IMR-90 (cell line): ENCODE data around the gene LAMB3. TPM values are rescaled to one million over a fixed set of nuclear protein-coding genes. Genes with fewer than 3 reads are reported as not detected.

Source experiments
- ATAC-seq: fragments of 200-7000 bp; cut with Tn5 transposase; 2 replicates; pipeline ENCODE4 v1.9.1; 2020; ENCODE audit warnings: low read depth, mild to moderate bottlenecking, moderate library complexity
- BruUV-seq: library from RNA; stranded (reverse); fragments of 400-500 nt; replicated peaks from 2 replicates; lab custom pipeline; 2021; lab: Mats Ljungman, UMichigan
- CTCF ChIA-PET: fragments of 300-600 bp; formaldehyde crosslinking; extraction: SDS; loops from one replicate; lab custom pipeline; 2021; ENCODE audit warnings: antibody characterized with exemption; lab: Yijun Ruan, JAX
- POLR2A ChIA-PET: fragments of 300-600 bp; sonication (Branson Sonifier 250); formaldehyde crosslinking; loops from one replicate; lab custom pipeline; 2022; ENCODE audit warnings: antibody characterized with exemption; ENCODE audit not compliant: unreplicated experiment; lab: Charles Lee
- DNase-seq: peaks from one replicate; pipeline ENCODE4 v3.0.0; 2013
- H2AFZ ChIP-seq: replicated peaks from 2 replicates; pipeline ENCODE3; 2013; ENCODE audit warnings: low read length, mild to moderate bottlenecking; ENCODE audit not compliant: poor library complexity
- H2AK5ac ChIP-seq: 2 replicates; pipeline ENCODE4 v1.6.1; 2013; ENCODE audit warnings: low read depth, low read length, inconsistent platforms
- H2AK9ac ChIP-seq: replicated peaks from 2 replicates; pipeline ENCODE3; 2013; ENCODE audit warnings: mild to moderate bottlenecking, low read depth, low read length, moderate library complexity; ENCODE audit not compliant: poor library complexity
- H2BK120ac ChIP-seq: 2 replicates; pipeline ENCODE4 v1.6.1; 2013; ENCODE audit warnings: low read depth, low read length, inconsistent platforms
- H2BK15ac ChIP-seq: 3 replicates; pipeline ENCODE4 v1.6.1; 2013; ENCODE audit warnings: low read depth, low read length, inconsistent platforms
- H2BK20ac ChIP-seq: 2 replicates; pipeline ENCODE4 v1.6.1; 2013; ENCODE audit warnings: low read depth, mild to moderate bottlenecking, inconsistent platforms, low read length, moderate library complexity
- H2BK5ac ChIP-seq: 2 replicates; pipeline ENCODE4 v1.6.1; 2013; ENCODE audit warnings: mild to moderate bottlenecking, low read depth, low read length, inconsistent platforms; ENCODE audit not compliant: poor library complexity, severe bottlenecking
- H3K14ac ChIP-seq: replicated peaks from 2 replicates; pipeline ENCODE4 v1.6.1; 2013; ENCODE audit warnings: low read depth, low read length, inconsistent platforms
- H3K18ac ChIP-seq: 2 replicates; pipeline ENCODE4 v1.6.1; 2013; ENCODE audit warnings: low read depth, low read length, control low read depth
- H3K23ac ChIP-seq: 2 replicates; pipeline ENCODE4 v1.6.1; 2013; ENCODE audit warnings: low read depth, low read length, inconsistent platforms
- H3K27ac ChIP-seq: 2 replicates; pipeline ENCODE4 v1.5.1; 2013; ENCODE audit warnings: mild to moderate bottlenecking, control low read depth, low read length; ENCODE audit not compliant: insufficient read depth
- H3K27me3 ChIP-seq: 2 replicates; pipeline ENCODE4 v1.6.1; 2013; ENCODE audit warnings: low read length; ENCODE audit not compliant: control insufficient read depth, insufficient read depth
- H3K36me3 ChIP-seq: 2 replicates; pipeline ENCODE4 v1.6.1; 2013; ENCODE audit warnings: low read length, mixed read lengths; ENCODE audit not compliant: control insufficient read depth, insufficient read depth
- H3K4ac ChIP-seq: 2 replicates; pipeline ENCODE4 v1.6.1; 2013; ENCODE audit warnings: low read depth, low read length, inconsistent platforms
- H3K4me1 ChIP-seq: 2 replicates; pipeline ENCODE4 v1.6.1; 2013; ENCODE audit warnings: low read length, mixed read lengths; ENCODE audit not compliant: control insufficient read depth, insufficient read depth
- H3K4me2 ChIP-seq: 2 replicates; pipeline ENCODE4 v1.6.1; 2013; ENCODE audit warnings: low read depth, mild to moderate bottlenecking, control low read depth, low read length, moderate library complexity
- H3K4me3 ChIP-seq: 2 replicates; pipeline ENCODE4 v1.5.1; 2013; ENCODE audit warnings: low read depth, mild to moderate bottlenecking, control low read depth, low read length, moderate library complexity; ENCODE audit not compliant: insufficient read depth
- H3K56ac ChIP-seq: 2 replicates; pipeline ENCODE4 v1.6.1; 2013; ENCODE audit warnings: low read length, inconsistent platforms; ENCODE audit not compliant: insufficient read depth; ENCODE audit errors: extremely low read depth
- H3K79me1 ChIP-seq, 2 experiments: 2 replicates each; pipeline ENCODE4 v1.6.1; 2013; ENCODE audit warnings: low read length in 2 of 2, inconsistent platforms in 1 of 2, low read depth in 1 of 2
- H3K9ac ChIP-seq: 2 replicates; pipeline ENCODE4 v1.6.1; 2013; ENCODE audit warnings: low read depth, low read length, control low read depth
- H3K9me1 ChIP-seq: 2 replicates; pipeline ENCODE4 v1.6.1; 2013; ENCODE audit warnings: low read length, inconsistent platforms; ENCODE audit not compliant: insufficient read depth
- H3K9me3 ChIP-seq: 2 replicates; pipeline ENCODE4 v1.6.1; 2013; ENCODE audit warnings: low read length; ENCODE audit not compliant: control insufficient read depth, insufficient read depth
- H4K20me1 ChIP-seq: 2 replicates; pipeline ENCODE4 v1.6.1; 2013; ENCODE audit warnings: low read length, inconsistent platforms; ENCODE audit not compliant: insufficient read depth
- H4K5ac ChIP-seq: 2 replicates; pipeline ENCODE4 v1.6.1; 2013; ENCODE audit warnings: mild to moderate bottlenecking, low read depth, low read length, control low read depth
- H4K8ac ChIP-seq, 2 experiments: 2 replicates each; pipeline ENCODE4 v1.6.1; 2013; ENCODE audit warnings: low read depth in 2 of 2, low read length in 2 of 2, control low read depth in 1 of 2, inconsistent platforms in 1 of 2
- H4K91ac ChIP-seq: 2 replicates; pipeline ENCODE4 v1.6.1; 2013; ENCODE audit warnings: low read depth, low read length, inconsistent platforms; ENCODE audit not compliant: insufficient read depth
- BHLHE40 ChIP-seq: fragments of 150-350 bp; IDR thresholded peaks from 2 replicates; pipeline ENCODE4 v1.6.1; 2016; ENCODE audit warnings: mild to moderate bottlenecking, low read depth, low read length
- CEBPB ChIP-seq: IDR thresholded peaks from 2 replicates; pipeline ENCODE4 v1.6.1; 2012; ENCODE audit warnings: low read depth, low read length, improper control_type of control experiment
- CHD1 ChIP-seq: IDR thresholded peaks from 2 replicates; pipeline ENCODE4 v1.6.1; 2012; ENCODE audit warnings: low read depth, low read length, improper control_type of control experiment
- ELK1 ChIP-seq: fragments of 150-350 bp; IDR thresholded peaks from 2 replicates; pipeline ENCODE4 v1.6.1; 2016; ENCODE audit warnings: low read depth, mild to moderate bottlenecking, low read length, moderate library complexity, borderline replicate concordance
- FOS ChIP-seq: fragments of 150-350 bp; IDR thresholded peaks from 2 replicates; pipeline ENCODE4 v1.6.1; 2016; ENCODE audit warnings: low read depth, low read length
- MAFK ChIP-seq: IDR thresholded peaks from 2 replicates; pipeline ENCODE4 v1.6.1; 2012; ENCODE audit warnings: low read depth, low read length, improper control_type of control experiment
- MAZ ChIP-seq: IDR thresholded peaks from 2 replicates; pipeline ENCODE4 v1.6.1; 2012; ENCODE audit warnings: low read depth, mild to moderate bottlenecking, low read length, improper control_type of control experiment, moderate library complexity, borderline replicate concordance
- MXI1 ChIP-seq: IDR thresholded peaks from 2 replicates; pipeline ENCODE4 v1.6.1; 2012; ENCODE audit warnings: low read depth, mild to moderate bottlenecking, low read length, moderate library complexity, borderline replicate concordance
- NFE2L2 ChIP-seq: fragments of 150-350 bp; IDR thresholded peaks from 2 replicates; pipeline ENCODE4 v1.6.1; 2016; ENCODE audit warnings: low read depth, mild to moderate bottlenecking, low read length
- POLR2A ChIP-seq: IDR thresholded peaks from 2 replicates; pipeline ENCODE4 v1.6.1; 2012; ENCODE audit warnings: mild to moderate bottlenecking, low read depth, low read length
- RAD21 ChIP-seq: IDR thresholded peaks from 2 replicates; pipeline ENCODE4 v1.6.1; 2012; ENCODE audit warnings: low read length, improper control_type of control experiment
- RFX5 ChIP-seq: IDR thresholded peaks from 2 replicates; pipeline ENCODE4 v1.8.0; 2012; ENCODE audit warnings: low read depth, mild to moderate bottlenecking, low read length, moderate library complexity
- USF2 ChIP-seq: fragments of 150-350 bp; IDR thresholded peaks from 2 replicates; pipeline ENCODE4 v1.6.1; 2017; ENCODE audit warnings: mild to moderate bottlenecking, antibody characterized with exemption, low read length, low read depth
- WGBS, 2 experiments: methylation state at CpG; one replicate each; pipeline versions ENCODE4 v1.1.5 to v1.1.7; 2013; ENCODE audit warnings: missing lambda C conversion rate in 2 of 2; ENCODE audit not compliant: insufficient read length in 1 of 2; ENCODE audit errors: extremely low coverage in 2 of 2; 5-methylcytosine and 5-hydroxymethylcytosine counted together
- dilution Hi-C: fragments of 300-500 bp; cut with HindIII; formaldehyde crosslinking; loops from one replicate; pipeline ENCODE4 v1.14.3; 2018; ENCODE audit warnings: low sequenced_read_pairs; ENCODE audit not compliant: unreplicated experiment
- in situ Hi-C: fragments of 300-500 bp; cut with MboI; formaldehyde crosslinking; loops from 3 replicates; pipeline ENCODE4 v1.14.3; 2019; ENCODE audit warnings: low sequenced_read_pairs, inconsistent platforms, mixed read lengths
- intact Hi-C: fragments of 100-400 bp; cut with micrococcal nuclease; formaldehyde crosslinking; loops from 2 replicates; pipeline ENCODE4 v1.10.0; 2022
- polyA plus RNA-seq, 3 experiments: library from polyadenylated mRNA; depleted of rRNA; stranded (reverse); fragments of >200 nt; gene quantifications; 2 replicates each; pipeline ENCODE4 v1.2.3, GENCODE V29; 2012; ENCODE audit warnings: low replicate concordance in 1 of 3
- total RNA-seq: library from RNA; depleted of rRNA; stranded (reverse); fragments of >200 nt; gene quantifications from 2 replicates; pipeline ENCODE4 v1.2.3, GENCODE V29; 2012

Gene LAMB3
- total and polyA plus RNA-seq, 2 of the 4 experiments (the other 2 are of a cell fraction): 0.72 to 2.1 TPM

DNA sequence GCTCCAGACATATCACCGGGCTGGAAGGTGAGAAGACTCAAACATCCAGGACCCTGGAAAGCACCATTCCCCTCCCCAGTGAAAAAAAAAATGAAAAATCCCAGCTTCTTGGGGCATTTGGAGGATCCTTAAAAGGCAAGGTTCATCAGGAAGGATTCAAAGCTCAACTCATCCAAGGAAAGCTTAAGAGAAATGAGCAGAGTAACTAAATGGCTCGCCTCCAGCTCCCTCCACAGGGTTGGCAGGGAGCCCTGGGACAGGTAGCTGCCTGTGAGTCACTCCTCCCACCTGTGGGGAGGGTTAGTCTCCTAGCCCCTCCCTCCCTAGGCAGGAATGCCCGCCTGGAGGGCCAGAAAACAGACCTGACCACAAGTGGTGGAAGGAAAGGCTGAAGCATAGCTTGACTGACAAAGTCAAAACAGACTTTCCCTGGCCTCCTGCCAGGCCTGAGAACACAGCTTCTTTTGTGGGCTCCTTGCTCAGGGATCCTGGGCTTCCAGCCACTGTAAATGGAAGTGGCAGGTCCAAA is 712 bp upstream of the LAMB3 start:
- WGBS, 2 experiments: no CpG with 5 or more reads among the region's 3 CpGs

More for the DNA sequence above, 712 bp upstream of the LAMB3 start:
- Histone ChIP-seq H2AFZ (no peak overlapping the region), H3K27ac (no peak overlapping the region), H2BK5ac (no peak overlapping the region), H4K5ac (no peak overlapping the region), H4K91ac (no peak overlapping the region), H4K20me1 (no peaks in the 10 kb centered on the region), H3K4ac (no peak overlapping the region), H2AK5ac (0 out of 2 replicates have a peak overlapping the region, but pooled peaks have one; percentile 28), H2BK15ac (no peak overlapping the region), H2BK20ac (no peak overlapping the region), H3K4me3 (no peak overlapping the region), H2BK120ac (no peak overlapping the region), H3K9me3 (no peaks in the 10 kb centered on the region), H3K18ac (no peak overlapping the region), H3K79me1 (no peaks in the 10 kb centered on the region), H4K8ac (no peak overlapping the region), H3K9ac (no peak overlapping the region), H3K23ac (no peak overlapping the region), H3K4me1 (peaks cover 16% of the 10 kb centered on the region), H3K9me1 (peaks cover 18% of the 10 kb centered on the region; the same call in 1 of the 2 replicates), H3K4me2 (no peak overlapping the region), H3K36me3 (no peaks in the 10 kb centered on the region), H3K27me3 (no peaks in the 10 kb centered on the region; the same call in 1 of the 2 replicates), H3K14ac (no peak overlapping the region), H3K56ac (no peak overlapping the region), H2AK9ac (peak overlapping the region; percentile 30)
- no TSS peak for BruUV-seq
- intact Hi-C loops: no loop called here
- CTCF ChIA-PET: interaction anchor here (1.2 kb wide), 1 partner anchor 26 kb away, joined by 3 read pairs; no protein-coding TSS in a partner anchor
- TF ChIP-seq MAFK: no peak
- no peak for TF ChIP-seq CHD1
- TF ChIP-seq CEBPB: no peak
- no peak for TF ChIP-seq RFX5
- TF ChIP-seq ELK1: no peak
- no peak for TF ChIP-seq FOS
- no peak for TF ChIP-seq MXI1
- no peak for TF ChIP-seq NFE2L2
- TF ChIP-seq RAD21: no peak
- no peak for TF ChIP-seq USF2
- TF ChIP-seq BHLHE40: no peak
- no peak for TF ChIP-seq MAZ
- no peak for TF ChIP-seq POLR2A
- dilution Hi-C loops: no loop called here
- DNase-seq: peak; percentile 50
- no peak for ATAC-seq
- in situ Hi-C loops: no loop called here
- POLR2A ChIA-PET: no interaction called here
